Colonic mucosa (tissue), 4 donors: ENCODE results near the gene USP36. TPM values are rescaled to one million over a fixed set of nuclear protein-coding genes. Genes with fewer than 3 reads are reported as not detected.

Source experiments
- DNase-seq: peaks from one replicate; pipeline ENCODE4 v3.0.0-alpha.2; 2020
- H3K27ac ChIP-seq: fragments of 200-600 bp; one replicate; pipeline ENCODE4 v1.8.0; 2021
- H3K27me3 ChIP-seq: fragments of 200-600 bp; one replicate; pipeline ENCODE4 v1.8.0; 2021
- H3K36me3 ChIP-seq: fragments of 200-600 bp; one replicate; pipeline ENCODE4 v1.8.0; 2021
- H3K4me1 ChIP-seq: fragments of 200-600 bp; one replicate; pipeline ENCODE4 v1.8.0; 2021; ENCODE audit warnings: mild to moderate bottlenecking
- H3K4me3 ChIP-seq: fragments of 200-600 bp; one replicate; pipeline ENCODE4 v1.8.0; 2021
- H3K9ac ChIP-seq, 2 donors: one replicate each; pipeline ENCODE4 v1.7.0; 2013; ENCODE audit warnings: control low read depth in 2 of 2, low read depth in 2 of 2, low read length in 2 of 2
- H3K9me3 ChIP-seq: fragments of 200-600 bp; one replicate; pipeline ENCODE4 v1.8.0; 2021
- intact Hi-C: fragments of 100-400 bp; cut with DNase I; formaldehyde crosslinking; loops from one replicate; pipeline ENCODE4 v1.14.1; 2022
- total RNA-seq, 2 donors: library from RNA; stranded (reverse); fragmentation: NEBNext Ultra II Directional in 1 of 2; extraction: Animal tissue kit (Norgen Biotek cat#: 25700) in 1 of 2; gene quantifications; one replicate each; pipeline ENCODE4 v1.2.1, GENCODE V29; 2021
- TF ChIP-seq, protein P1 (sequence below): fragments of 200-600 bp; IDR thresholded peaks from one replicate; pipeline ENCODE4 v1.8.0; 2022; ENCODE audit warnings: antibody characterized with exemption, mild to moderate bottlenecking
- donor health status: healthy.
- donor health status: DM: no; HTN: no; CAD: no.
- donor health status: DM: no; HTN: no; CAD: no.

Gene USP36
- total RNA-seq, 2 donors from 2014 or later, result 27.4 to 32.6 TPM

DNA sequence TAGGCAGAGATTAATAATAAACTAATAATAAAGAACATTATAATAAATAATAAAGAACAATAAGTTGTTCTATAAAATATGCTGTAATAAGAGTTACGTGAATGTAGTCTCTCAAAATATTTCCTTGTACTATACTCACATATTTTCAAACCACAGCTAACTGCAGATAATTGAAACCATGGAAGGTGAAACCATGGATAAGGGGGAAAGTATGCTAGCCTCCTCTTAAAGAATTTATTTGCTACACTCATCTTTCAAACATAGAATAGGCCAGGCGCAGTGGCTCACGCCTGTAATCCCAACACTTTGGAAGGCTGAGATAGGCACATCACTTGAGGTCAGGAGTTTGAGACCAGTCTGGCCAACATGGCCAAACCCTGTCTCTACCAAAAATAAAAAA lies 77.1 kb downstream of the USP36 start:
- Histone ChIP-seq H3K27me3 (no peaks in the 10 kb centered on the region), H3K4me1 (no peaks in the 10 kb centered on the region), H3K27ac (no peak overlapping the region), H3K9ac (no peak overlapping the region), H3K36me3 (no peaks in the 10 kb centered on the region), H3K9me3 (no peaks in the 10 kb centered on the region), H3K4me3 (no peak overlapping the region)
- TF ChIP-seq, protein P1, sequence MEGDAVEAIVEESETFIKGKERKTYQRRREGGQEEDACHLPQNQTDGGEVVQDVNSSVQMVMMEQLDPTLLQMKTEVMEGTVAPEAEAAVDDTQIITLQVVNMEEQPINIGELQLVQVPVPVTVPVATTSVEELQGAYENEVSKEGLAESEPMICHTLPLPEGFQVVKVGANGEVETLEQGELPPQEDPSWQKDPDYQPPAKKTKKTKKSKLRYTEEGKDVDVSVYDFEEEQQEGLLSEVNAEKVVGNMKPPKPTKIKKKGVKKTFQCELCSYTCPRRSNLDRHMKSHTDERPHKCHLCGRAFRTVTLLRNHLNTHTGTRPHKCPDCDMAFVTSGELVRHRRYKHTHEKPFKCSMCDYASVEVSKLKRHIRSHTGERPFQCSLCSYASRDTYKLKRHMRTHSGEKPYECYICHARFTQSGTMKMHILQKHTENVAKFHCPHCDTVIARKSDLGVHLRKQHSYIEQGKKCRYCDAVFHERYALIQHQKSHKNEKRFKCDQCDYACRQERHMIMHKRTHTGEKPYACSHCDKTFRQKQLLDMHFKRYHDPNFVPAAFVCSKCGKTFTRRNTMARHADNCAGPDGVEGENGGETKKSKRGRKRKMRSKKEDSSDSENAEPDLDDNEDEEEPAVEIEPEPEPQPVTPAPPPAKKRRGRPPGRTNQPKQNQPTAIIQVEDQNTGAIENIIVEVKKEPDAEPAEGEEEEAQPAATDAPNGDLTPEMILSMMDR, result no peak
- DNase-seq, result no peak
- intact Hi-C loops, result no loop called here

DNA sequence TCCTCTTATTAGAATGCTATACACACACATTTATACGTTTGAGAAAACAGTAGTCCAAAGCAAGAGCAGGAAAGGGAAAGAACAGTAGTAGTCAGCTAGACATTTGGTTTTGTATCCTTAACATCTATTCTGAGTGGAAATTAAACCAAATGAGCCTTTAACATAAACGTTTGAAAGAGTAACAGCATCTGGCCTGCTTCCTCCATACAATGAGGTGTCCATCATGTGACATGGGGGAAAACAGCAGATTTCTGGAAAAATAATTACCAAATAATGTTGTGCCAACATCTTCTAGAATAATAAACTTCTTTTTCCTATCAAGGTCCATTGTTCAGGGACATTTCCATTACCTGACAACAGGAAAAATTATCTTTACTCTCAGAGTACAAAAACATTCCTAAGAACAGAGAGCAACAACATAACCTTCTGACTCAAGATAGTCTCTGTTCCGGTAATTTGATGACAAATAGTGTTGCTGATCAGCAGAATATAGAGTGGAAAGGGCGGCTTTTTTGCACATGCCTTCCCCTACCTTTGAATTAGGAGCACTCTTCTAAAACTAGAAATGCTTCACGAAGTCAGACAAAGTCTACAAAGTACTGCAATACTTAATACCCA lies 78.7 kb downstream of the USP36 start:
- Histone ChIP-seq H3K9ac (no peak overlapping the region), H3K27ac (no peak overlapping the region), H3K36me3 (no peaks in the 10 kb centered on the region), H3K4me3 (no peak overlapping the region), H3K9me3 (no peaks in the 10 kb centered on the region), H3K27me3 (no peaks in the 10 kb centered on the region), H3K4me1 (no peaks in the 10 kb centered on the region)
- TF ChIP-seq, protein P1, result no peak
- intact Hi-C loops, result no loop called here
- no peak for DNase-seq

DNA sequence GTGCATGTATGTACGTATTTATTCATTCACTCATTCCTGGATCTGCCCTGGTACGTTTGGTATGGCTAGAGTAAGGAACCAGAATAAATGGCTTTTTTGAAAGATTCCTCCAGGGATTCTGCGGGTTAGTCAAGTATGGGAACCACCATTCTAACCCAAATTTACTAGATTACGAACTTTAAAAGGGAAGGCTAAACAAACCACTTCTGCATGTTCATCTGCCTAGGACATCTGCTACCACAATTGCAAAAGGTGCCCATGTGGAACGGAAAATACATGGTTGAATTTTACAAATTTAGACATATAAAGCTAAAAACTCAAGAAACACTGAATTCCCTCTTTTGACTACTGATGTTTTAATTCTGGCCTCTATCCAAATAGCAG lies 80.7 kb downstream of the USP36 start:
- intact Hi-C loops, result no loop called here
- Histone ChIP-seq H3K9ac (no peak overlapping the region), H3K27ac (peak overlapping the region; percentile 30), H3K4me3 (no peak overlapping the region), H3K9me3 (no peaks in the 10 kb centered on the region), H3K27me3 (no peaks in the 10 kb centered on the region), H3K36me3 (no peaks in the 10 kb centered on the region), H3K4me1 (no peaks in the 10 kb centered on the region)
- TF ChIP-seq, protein P1, result no peak
- DNase-seq, result no peak

DNA sequence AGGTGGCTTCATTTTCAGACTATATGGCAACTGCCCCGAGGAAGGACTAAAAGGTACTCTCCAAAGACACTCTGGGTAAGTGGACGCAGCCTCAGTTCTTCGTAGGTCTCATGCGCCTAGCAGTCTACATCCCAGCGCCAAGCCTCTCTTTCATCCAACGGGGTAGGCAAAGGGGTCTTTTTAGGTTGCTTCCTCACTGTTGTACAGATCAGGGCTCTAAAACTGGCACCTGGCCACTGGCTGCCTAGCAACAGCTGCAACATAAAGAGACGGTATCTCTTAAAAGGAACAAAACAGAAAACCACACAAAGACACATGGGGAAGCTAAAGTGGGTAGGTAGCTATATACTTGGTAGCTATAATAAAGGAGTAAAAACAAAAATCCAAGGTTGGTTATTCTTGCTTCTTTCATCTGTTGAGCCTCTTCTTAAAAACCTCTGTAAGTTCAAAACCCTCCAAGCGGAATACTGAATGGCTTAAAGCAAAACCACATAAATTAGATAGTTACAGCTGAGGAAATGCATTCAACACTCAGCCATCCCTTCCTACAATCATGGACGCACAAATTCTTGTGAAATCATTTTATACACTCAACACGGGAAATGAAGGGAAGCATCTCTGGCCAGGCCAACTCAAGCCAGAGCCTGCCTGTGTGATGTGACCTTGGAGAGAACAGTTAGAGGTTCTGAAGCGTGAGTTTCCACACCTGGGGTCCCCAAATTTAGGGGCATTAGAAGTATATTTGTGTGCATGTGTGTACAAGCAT lies 81.2 kb downstream of the USP36 start:
- Histone ChIP-seq H3K4me3 (no peak overlapping the region), H3K4me1 (no peaks in the 10 kb centered on the region), H3K27me3 (no peaks in the 10 kb centered on the region), H3K9ac (no peak overlapping the region), H3K27ac (peak overlapping the region; percentile 30), H3K9me3 (no peaks in the 10 kb centered on the region), H3K36me3 (no peaks in the 10 kb centered on the region)
- DNase-seq, result no peak
- TF ChIP-seq, protein P1, result no peak
- intact Hi-C loops, result no loop called here

DNA sequence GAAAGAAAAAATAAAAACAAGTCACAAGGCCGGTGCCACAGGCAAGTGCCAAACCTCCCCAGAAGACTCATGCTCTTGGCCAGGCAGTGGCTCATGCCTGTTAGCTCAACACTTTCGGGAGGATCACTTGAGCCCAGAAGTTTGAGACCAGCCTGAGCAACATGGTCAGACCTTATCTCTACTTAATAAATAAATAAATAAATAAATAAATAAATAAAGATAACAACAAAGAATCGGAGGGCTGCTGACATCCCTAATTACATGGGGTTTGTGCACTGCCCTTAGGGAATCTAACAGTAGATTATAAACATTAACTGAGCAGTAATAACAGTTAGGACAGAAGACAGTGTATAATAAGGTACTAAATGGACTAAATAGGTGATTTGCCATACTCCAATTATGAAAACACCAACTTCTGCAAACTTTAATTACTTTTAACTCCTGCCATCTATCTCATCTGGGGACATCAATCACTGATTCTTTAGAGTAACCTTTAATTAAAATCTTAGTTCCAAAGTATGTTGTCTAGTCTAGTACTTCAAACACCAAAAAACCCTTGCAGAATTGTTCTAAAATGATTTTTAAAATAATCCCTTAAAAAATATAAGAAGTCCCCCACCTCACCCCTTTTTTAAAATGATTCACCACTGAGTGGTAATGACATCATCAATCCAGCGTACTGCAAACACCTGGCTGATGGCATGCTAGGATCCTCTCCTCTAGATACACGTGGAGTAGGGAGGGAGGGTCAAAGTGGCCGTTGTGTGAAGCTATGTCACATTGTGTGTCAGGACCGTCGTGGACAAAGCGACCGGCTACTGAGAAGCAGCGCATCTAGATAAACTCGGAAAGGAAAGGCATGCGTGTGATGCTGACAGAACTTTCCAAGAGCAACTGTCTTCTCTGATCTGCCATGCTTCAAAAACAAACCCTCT lies 87.0 kb downstream of the USP36 start:
- Histone ChIP-seq H3K27ac (no peak overlapping the region), H3K4me3 (no peak overlapping the region), H3K9me3 (no peaks in the 10 kb centered on the region), H3K4me1 (no peaks in the 10 kb centered on the region), H3K36me3 (no peaks in the 10 kb centered on the region), H3K9ac (no peak overlapping the region), H3K27me3 (no peaks in the 10 kb centered on the region)
- intact Hi-C loops, result no loop called here
- TF ChIP-seq, protein P1, result no peak
- DNase-seq, result no peak
